ENCODE measurements around the gene ELOVL6.

Gene ELOVL6

GRCh38 chr4:110010797-110011196 lies 187.6 kb downstream of the ELOVL6 start:
- no peak for TF ChIP-seq CTCF (conservative IDR thresholded peaks at IDR 0.05; ENCODE audit: low read depth, low read length)
- H3K79me2 ChIP-seq (ENCODE audit: insufficient read depth, low read depth), result no peaks in the 10 kb centered on the region
- no peak overlapping the region for H3K4me2 ChIP-seq
- H3K36me3 ChIP-seq (ENCODE audit: insufficient read depth), result no peaks in the 10 kb centered on the region
- no peak overlapping the region for H3K27ac ChIP-seq
- H3K4me1 ChIP-seq (ENCODE audit: low read depth, poor library complexity, severe bottlenecking), result peaks cover 13% of the 10 kb centered on the region
- no peak overlapping the region for H3K4me3 ChIP-seq (IDR thresholded peaks at IDR 0.05; ENCODE audit: insufficient read depth, low read depth, low read length)
- no peaks in the 10 kb centered on the region for H4K20me1 ChIP-seq (ENCODE audit: insufficient read depth)
- H3K9ac ChIP-seq, result no peak overlapping the region
- H3K27me3 ChIP-seq (ENCODE audit: insufficient read depth, low read depth), result no peaks in the 10 kb centered on the region
- H2AFZ ChIP-seq (ENCODE audit: low read depth), result no peak overlapping the region

- H3K36me3 ChIP-seq (ENCODE audit: insufficient read depth), result no peaks in the 10 kb centered on the region
- no peaks in the 10 kb centered on the region for H3K79me2 ChIP-seq (ENCODE audit: insufficient read depth, low read depth)
- H4K20me1 ChIP-seq (ENCODE audit: insufficient read depth), result no peaks in the 10 kb centered on the region
- no peak for TF ChIP-seq CTCF (conservative IDR thresholded peaks at IDR 0.05; ENCODE audit: low read depth, low read length)
- peaks cover 22% of the 10 kb centered on the region for H3K4me1 ChIP-seq (ENCODE audit: low read depth, poor library complexity, severe bottlenecking)
- no peaks in the 10 kb centered on the region for H3K27me3 ChIP-seq (ENCODE audit: insufficient read depth, low read depth)
- H3K27ac ChIP-seq, result no peak overlapping the region
- H3K4me3 ChIP-seq (IDR thresholded peaks at IDR 0.05; ENCODE audit: insufficient read depth, low read depth, low read length), result no peak overlapping the region
- no peak overlapping the region for H3K9ac ChIP-seq
- no peak overlapping the region for H2AFZ ChIP-seq (ENCODE audit: low read depth)
- no peak overlapping the region for H3K4me2 ChIP-seq
Measured at GRCh38 chr4:110009550-110009949, 188.9 kb downstream of the ELOVL6 start.

GRCh38 chr4:110008540-110008939 lies 189.9 kb downstream of the ELOVL6 start:
- H3K4me1 ChIP-seq (ENCODE audit: low read depth, poor library complexity, severe bottlenecking), result peaks cover 22% of the 10 kb centered on the region
- no peak overlapping the region for H3K9ac ChIP-seq
- no peak overlapping the region for H3K27ac ChIP-seq
- H3K36me3 ChIP-seq (ENCODE audit: insufficient read depth), result no peaks in the 10 kb centered on the region
- no peaks in the 10 kb centered on the region for H4K20me1 ChIP-seq (ENCODE audit: insufficient read depth)
- H3K4me2 ChIP-seq, result no peak overlapping the region
- H2AFZ ChIP-seq (ENCODE audit: low read depth), result no peak overlapping the region
- no peaks in the 10 kb centered on the region for H3K79me2 ChIP-seq (ENCODE audit: insufficient read depth, low read depth)
- H3K27me3 ChIP-seq (ENCODE audit: insufficient read depth, low read depth), result no peaks in the 10 kb centered on the region
- no peak overlapping the region for H3K4me3 ChIP-seq (IDR thresholded peaks at IDR 0.05; ENCODE audit: insufficient read depth, low read depth, low read length)
- no peak for TF ChIP-seq CTCF (conservative IDR thresholded peaks at IDR 0.05; ENCODE audit: low read depth, low read length)

GRCh38 chr4:110007217-110007616 lies 191.2 kb downstream of the ELOVL6 start:
- no peaks in the 10 kb centered on the region for H3K27me3 ChIP-seq (ENCODE audit: insufficient read depth, low read depth)
- no peak overlapping the region for H3K27ac ChIP-seq
- no peak for TF ChIP-seq CTCF (conservative IDR thresholded peaks at IDR 0.05; ENCODE audit: low read depth, low read length)
- no peak overlapping the region for H3K9ac ChIP-seq
- no peak overlapping the region for H2AFZ ChIP-seq (ENCODE audit: low read depth)
- no peaks in the 10 kb centered on the region for H3K36me3 ChIP-seq (ENCODE audit: insufficient read depth)
- peaks cover 13% of the 10 kb centered on the region for H3K4me1 ChIP-seq (ENCODE audit: low read depth, poor library complexity, severe bottlenecking)
- H4K20me1 ChIP-seq (ENCODE audit: insufficient read depth), result no peaks in the 10 kb centered on the region
- no peak overlapping the region for H3K4me3 ChIP-seq (IDR thresholded peaks at IDR 0.05; ENCODE audit: insufficient read depth, low read depth, low read length)
- H3K79me2 ChIP-seq (ENCODE audit: insufficient read depth, low read depth), result no peaks in the 10 kb centered on the region
- H3K4me2 ChIP-seq, result no peak overlapping the region

Data from KMS-11 (cell line).